HepG2 (cell line): ENCODE results near the gene SDR39U1. TPM values are rescaled to one million over a fixed set of nuclear protein-coding genes. Genes with fewer than 3 reads are reported as not detected.

Experiments used
- DRAP1 ChIP-seq: IDR thresholded peaks from 2 replicates; pipeline ENCODE4 v1.6.1; 2016; ENCODE audit warnings: missing genetic modification reagents, missing compliant biosample characterization
- EED ChIP-seq: sonication (generic); formaldehyde crosslinking; IDR thresholded peaks from 2 replicates; pipeline ENCODE4 v1.5.0; 2020; ENCODE audit warnings: mild to moderate bottlenecking, missing genetic modification reagents
- ELF1 ChIP-seq: sonication (generic); formaldehyde crosslinking; IDR thresholded peaks from 2 replicates; pipeline ENCODE4 v1.4.0; 2020; ENCODE audit warnings: missing genetic modification reagents
- FOXJ3 ChIP-seq: sonication (generic); formaldehyde crosslinking; IDR thresholded peaks from 2 replicates; pipeline ENCODE4 v1.4.0; 2020; ENCODE audit warnings: missing genetic modification reagents, mild to moderate bottlenecking, borderline replicate concordance
- HMGA1 ChIP-seq: sonication (generic); formaldehyde crosslinking; conservative IDR thresholded peaks from 2 replicates; pipeline ENCODE4 v1.4.0; 2020; ENCODE audit warnings: missing genetic modification reagents
- HOXD1 ChIP-seq: sonication (generic); formaldehyde crosslinking; IDR thresholded peaks from 2 replicates; pipeline ENCODE4 v1.5.0; 2020; ENCODE audit warnings: missing genetic modification reagents
- PHF21A ChIP-seq: sonication (generic); formaldehyde crosslinking; IDR thresholded peaks from 2 replicates; pipeline ENCODE4 v1.5.0; 2020; ENCODE audit warnings: mild to moderate bottlenecking, missing genetic modification reagents
- PRDM15 ChIP-seq: sonication (generic); formaldehyde crosslinking; IDR thresholded peaks from 2 replicates; pipeline ENCODE4 v1.4.0; 2020; ENCODE audit warnings: missing genetic modification reagents
- TEAD3 ChIP-seq: optimal IDR thresholded peaks from 2 replicates; pipeline ENCODE3; 2016; ENCODE audit warnings: borderline replicate concordance
- THAP8 ChIP-seq: sonication (generic); formaldehyde crosslinking; IDR thresholded peaks from 2 replicates; pipeline ENCODE4 v1.5.1; 2020; ENCODE audit warnings: missing genetic modification reagents, mild to moderate bottlenecking, borderline replicate concordance
- TMF1 ChIP-seq: sonication (generic); formaldehyde crosslinking; IDR thresholded peaks from 2 replicates; pipeline ENCODE4 v1.8.1; 2022; ENCODE audit warnings: low read depth, missing genetic modification reagents
- ZKSCAN1 ChIP-seq: fragments of 150-350 bp; IDR thresholded peaks from 2 replicates; pipeline ENCODE4 v1.6.1; 2014; ENCODE audit warnings: low read length
- ZNF124 ChIP-seq: sonication (generic); formaldehyde crosslinking; IDR thresholded peaks from 2 replicates; pipeline ENCODE4 v1.4.0; 2020; ENCODE audit warnings: missing genetic modification reagents
- ZNF432 ChIP-seq: sonication (generic); formaldehyde crosslinking; IDR thresholded peaks from 2 replicates; pipeline ENCODE4 v1.5.0; 2020; ENCODE audit warnings: missing genetic modification reagents, mild to moderate bottlenecking, borderline replicate concordance
- ZNF460 ChIP-seq: sonication (generic); formaldehyde crosslinking; IDR thresholded peaks from 2 replicates; pipeline ENCODE4 v1.5.1; 2020; ENCODE audit warnings: missing genetic modification reagents, mild to moderate bottlenecking, borderline replicate concordance
- ZNF546 ChIP-seq: sonication (generic); formaldehyde crosslinking; conservative IDR thresholded peaks from 2 replicates; pipeline ENCODE4 v1.8.1; 2023; ENCODE audit warnings: mild to moderate bottlenecking, missing genetic modification reagents
- ZNF576 ChIP-seq: sonication (generic); formaldehyde crosslinking; IDR thresholded peaks from 2 replicates; pipeline ENCODE4 v1.4.0; 2020; ENCODE audit warnings: mild to moderate bottlenecking, missing genetic modification reagents
- ZNF687 ChIP-seq: sonication (generic); formaldehyde crosslinking; IDR thresholded peaks from 2 replicates; pipeline ENCODE4 v1.5.1; 2020; ENCODE audit warnings: mild to moderate bottlenecking, missing genetic modification reagents, moderate library complexity
- polyA plus RNA-seq, 8 experiments: library from polyadenylated mRNA; depleted of rRNA in 3 of 8; stranded (reverse) in 7 of 8; unstranded in 1 of 8; fragments of >200 nt; fragmentation: Illumina TruSeq in 4 of 8; extraction: Trizol in 4 of 8; gene quantifications; 2 replicates each; pipeline versions ENCODE4 v1.2.1 to v1.2.3, GENCODE V29; 2011 to 2016; ENCODE audit warnings: low read depth in 4 of 8, missing spikeins in 1 of 8, mixed read lengths in 1 of 8; ENCODE audit not compliant: insufficient read depth in 1 of 8
- total RNA-seq, 5 experiments: library from RNA; depleted of rRNA; stranded (reverse); fragments of >200 nt; fragmentation: Illumina TruSeq; extraction: Trizol; gene quantifications; 2 replicates each; pipeline ENCODE4 v1.2.3, GENCODE V29; 2016; ENCODE audit warnings: low read depth in 1 of 5

SDR39U1 gene
- total and polyA plus RNA-seq, 2 of the 13 experiments (the other 11 are each of a cell fraction or from before 2014, with no cell fraction given) = 34.4 to 129 TPM

GRCh38 chr14:24437020-24437735, 5.4 kb downstream of the SDR39U1 start (continued):
- TF ChIP-seq PRDM15 (CRISPR knock-in tag) (no peak), EED (no peak; the same call in 1 of the 2 replicates), PHF21A (CRISPR knock-in tag) (no peak), ELF1 (CRISPR knock-in tag) (no peak), ZNF460 (CRISPR knock-in tag) (no peak; the same call in 1 of the 2 replicates), ZNF576 (0 out of 2 replicates have a peak, but pooled peaks have one; percentile 10), ZNF432 (CRISPR knock-in tag) (no peak), ZNF687 (peak; percentile 54), HMGA1 (no peak), ZKSCAN1 (no peak), HOXD1 (CRISPR knock-in tag) (no peak), THAP8 (CRISPR knock-in tag) (no peak), FOXJ3 (CRISPR knock-in tag) (no peak), DRAP1 (CRISPR knock-in tag) (no peak), ZNF124 (CRISPR knock-in tag) (no peak), TEAD3 (no peak), TMF1 (CRISPR knock-in tag) (no peak), ZNF546 (CRISPR knock-in tag) (no peak)
